ENCODE data around the gene C20orf204.

Gene C20orf204

DNA sequence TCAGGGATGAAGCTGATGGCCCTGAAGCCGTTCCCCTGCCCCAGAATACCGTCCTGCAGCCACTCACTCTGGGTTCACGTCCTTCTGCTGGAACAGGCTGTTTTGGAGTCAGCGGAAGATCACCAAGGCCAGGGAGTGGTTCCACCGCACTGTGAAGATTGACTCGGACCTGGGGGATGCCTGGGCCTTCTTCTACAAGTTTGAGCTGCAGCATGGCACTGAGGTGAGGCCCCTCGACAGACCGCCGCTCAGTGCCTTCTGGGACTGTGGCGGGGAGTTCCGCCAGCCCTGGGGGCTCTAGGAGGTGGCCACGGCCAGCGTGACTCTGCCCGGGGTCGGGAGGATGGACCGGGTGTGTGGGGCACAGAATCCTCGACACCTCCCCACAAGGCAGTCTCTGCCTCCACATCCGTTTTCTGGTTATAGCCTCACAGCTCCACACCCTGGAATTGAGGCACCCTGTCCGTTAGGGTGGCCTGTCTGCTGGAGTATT, 4.1 kb upstream of the C20orf204 start:
- TF ChIP-seq EZH2 (optimal IDR thresholded peaks at IDR 0.05; ENCODE audit: low read depth, low read length) (no peak), EZH2phosphoT487 (IDR thresholded peaks at IDR 0.05; ENCODE audit: low read length) (no peak)
- TF ChIP-seq, protein P1, sequence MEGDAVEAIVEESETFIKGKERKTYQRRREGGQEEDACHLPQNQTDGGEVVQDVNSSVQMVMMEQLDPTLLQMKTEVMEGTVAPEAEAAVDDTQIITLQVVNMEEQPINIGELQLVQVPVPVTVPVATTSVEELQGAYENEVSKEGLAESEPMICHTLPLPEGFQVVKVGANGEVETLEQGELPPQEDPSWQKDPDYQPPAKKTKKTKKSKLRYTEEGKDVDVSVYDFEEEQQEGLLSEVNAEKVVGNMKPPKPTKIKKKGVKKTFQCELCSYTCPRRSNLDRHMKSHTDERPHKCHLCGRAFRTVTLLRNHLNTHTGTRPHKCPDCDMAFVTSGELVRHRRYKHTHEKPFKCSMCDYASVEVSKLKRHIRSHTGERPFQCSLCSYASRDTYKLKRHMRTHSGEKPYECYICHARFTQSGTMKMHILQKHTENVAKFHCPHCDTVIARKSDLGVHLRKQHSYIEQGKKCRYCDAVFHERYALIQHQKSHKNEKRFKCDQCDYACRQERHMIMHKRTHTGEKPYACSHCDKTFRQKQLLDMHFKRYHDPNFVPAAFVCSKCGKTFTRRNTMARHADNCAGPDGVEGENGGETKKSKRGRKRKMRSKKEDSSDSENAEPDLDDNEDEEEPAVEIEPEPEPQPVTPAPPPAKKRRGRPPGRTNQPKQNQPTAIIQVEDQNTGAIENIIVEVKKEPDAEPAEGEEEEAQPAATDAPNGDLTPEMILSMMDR (IDR thresholded peaks at IDR 0.05; ENCODE audit: low read length) = no peak
- Histone ChIP-seq H3K4me2 (ENCODE audit: low read depth, low read length) (no peak overlapping the region), H3K27ac (ENCODE audit: low read length) (no peak overlapping the region), H3K9me2 (replicated peaks; ENCODE audit: insufficient read depth, low read length) (no peaks in the 10 kb centered on the region), H3K4me3 (ENCODE audit: low read length) (no peak overlapping the region), H3K4me1 (ENCODE audit: low read length) (no peaks in the 10 kb centered on the region), H3K27me3 (replicated peaks; ENCODE audit: insufficient read depth, low read length) (peaks cover under 1% of the 10 kb centered on the region; the same call in 1 of the 2 replicates), H4K20me1 (ENCODE audit: insufficient read depth, low read length) (no peaks in the 10 kb centered on the region), H2AFZ (ENCODE audit: low read length) (no peak overlapping the region), H3K9ac (ENCODE audit: low read length) (no peak overlapping the region), H3K36me3 (replicated peaks; ENCODE audit: insufficient read depth, low read length) (no peaks in the 10 kb centered on the region), H3F3A (ENCODE audit: insufficient read depth, low read length) (no peaks in the 10 kb centered on the region), H3K9me3 (replicated peaks; ENCODE audit: insufficient read depth, low read length) (no peaks in the 10 kb centered on the region), H3K79me2 (ENCODE audit: low read length) (no peaks in the 10 kb centered on the region)
- no peak for DNase-seq

DNA sequence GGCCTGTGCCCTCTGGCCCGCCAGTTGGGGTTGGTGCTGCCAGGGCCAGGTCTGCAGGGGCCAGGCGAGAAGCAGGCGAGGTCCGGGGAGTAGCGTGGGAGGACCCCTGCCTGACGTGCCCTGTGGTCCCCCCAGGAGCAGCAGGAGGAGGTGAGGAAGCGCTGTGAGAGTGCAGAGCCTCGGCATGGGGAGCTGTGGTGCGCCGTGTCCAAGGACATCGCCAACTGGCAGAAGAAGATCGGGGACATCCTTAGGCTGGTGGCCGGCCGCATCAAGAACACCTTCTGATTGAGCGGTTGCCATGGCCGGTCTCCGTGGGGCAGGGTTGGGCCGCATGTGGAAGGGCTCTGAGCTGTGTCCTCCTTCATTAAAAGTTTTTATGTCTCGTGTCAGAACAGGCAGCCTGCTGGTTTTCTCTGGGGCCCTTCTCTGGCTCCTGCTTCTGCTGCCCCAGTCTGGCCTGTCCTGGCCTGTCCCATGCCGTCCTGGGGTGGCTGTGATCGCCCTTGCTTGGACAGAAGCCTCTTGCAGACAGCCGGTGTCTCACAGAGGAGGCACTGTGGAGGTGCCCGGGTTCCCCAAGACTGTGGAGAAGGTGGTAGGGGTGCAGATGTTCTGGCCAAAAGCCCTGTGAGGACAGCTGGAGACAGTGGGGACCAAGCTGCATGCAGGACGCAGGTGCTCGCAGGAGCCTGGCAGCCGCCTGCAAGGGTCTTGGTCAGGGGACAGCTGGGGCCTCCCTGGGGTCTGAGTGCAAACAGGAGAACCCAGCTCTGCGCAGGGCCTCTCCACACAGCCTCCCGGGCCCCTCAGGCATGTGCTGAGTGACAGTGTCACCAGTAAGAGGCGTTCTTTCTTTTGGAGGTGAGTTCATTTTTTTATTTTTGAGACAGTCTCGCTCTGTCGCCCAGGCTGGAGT, 3.0 kb upstream of the C20orf204 start:
- Histone ChIP-seq H3K27me3 (replicated peaks; ENCODE audit: insufficient read depth, low read length) (peaks cover 3% of the 10 kb centered on the region; the same call in 1 of the 2 replicates), H3K36me3 (replicated peaks; ENCODE audit: insufficient read depth, low read length) (no peaks in the 10 kb centered on the region), H3K79me2 (ENCODE audit: low read length) (no peaks in the 10 kb centered on the region), H2AFZ (ENCODE audit: low read length) (no peak overlapping the region), H3K9me3 (replicated peaks; ENCODE audit: insufficient read depth, low read length) (no peaks in the 10 kb centered on the region), H3K9ac (ENCODE audit: low read length) (no peak overlapping the region), H3K4me2 (ENCODE audit: low read depth, low read length) (no peak overlapping the region), H3F3A (ENCODE audit: insufficient read depth, low read length) (no peaks in the 10 kb centered on the region), H3K9me2 (replicated peaks; ENCODE audit: insufficient read depth, low read length) (no peaks in the 10 kb centered on the region), H4K20me1 (ENCODE audit: insufficient read depth, low read length) (no peaks in the 10 kb centered on the region), H3K4me3 (ENCODE audit: low read length) (no peak overlapping the region), H3K4me1 (ENCODE audit: low read length) (no peaks in the 10 kb centered on the region), H3K27ac (ENCODE audit: low read length) (no peak overlapping the region)
- TF ChIP-seq, protein P1 (IDR thresholded peaks at IDR 0.05; ENCODE audit: low read length) = no peak
- TF ChIP-seq EZH2phosphoT487 (IDR thresholded peaks at IDR 0.05; ENCODE audit: low read length) (no peak), EZH2 (optimal IDR thresholded peaks at IDR 0.05; ENCODE audit: low read depth, low read length) (no peak)
- no peak for DNase-seq

GRCh38 chr20:64033981-64034493, 1.9 kb upstream of the C20orf204 start:
- Histone ChIP-seq H3K9me2 (replicated peaks; ENCODE audit: insufficient read depth, low read length) (no peaks in the 10 kb centered on the region), H3K4me2 (ENCODE audit: low read depth, low read length) (no peak overlapping the region), H2AFZ (ENCODE audit: low read length) (no peak overlapping the region), H3K9me3 (replicated peaks; ENCODE audit: insufficient read depth, low read length) (no peaks in the 10 kb centered on the region), H3K9ac (ENCODE audit: low read length) (no peak overlapping the region), H4K20me1 (ENCODE audit: insufficient read depth, low read length) (no peaks in the 10 kb centered on the region), H3F3A (ENCODE audit: insufficient read depth, low read length) (no peaks in the 10 kb centered on the region), H3K4me3 (ENCODE audit: low read length) (no peak overlapping the region), H3K36me3 (replicated peaks; ENCODE audit: insufficient read depth, low read length) (no peaks in the 10 kb centered on the region), H3K27ac (ENCODE audit: low read length) (no peak overlapping the region), H3K27me3 (replicated peaks; ENCODE audit: insufficient read depth, low read length) (peaks cover 3% of the 10 kb centered on the region; the same call in 1 of the 2 replicates), H3K4me1 (ENCODE audit: low read length) (no peaks in the 10 kb centered on the region), H3K79me2 (ENCODE audit: low read length) (no peaks in the 10 kb centered on the region)
- no peak for DNase-seq
- TF ChIP-seq, protein P1 (IDR thresholded peaks at IDR 0.05; ENCODE audit: low read length) = no peak
- TF ChIP-seq EZH2 (optimal IDR thresholded peaks at IDR 0.05; ENCODE audit: low read depth, low read length) (no peak), EZH2phosphoT487 (IDR thresholded peaks at IDR 0.05; ENCODE audit: low read length) (no peak)

Measured in MM.1S (cell line).